Body of pancreas (tissue), 4 donors: Measurements from ENCODE around the gene HUNK.

Source experiments
- CTCF ChIP-seq, 7 experiments: fragments of 450-650 bp in 4 of 7; fragments of 200-600 bp in 3 of 7; sonication (generic) in 3 of 7; IDR thresholded peaks; one replicate each; pipeline ENCODE4 v1.5.1; 2016 to 2019; ENCODE audit warnings: antibody characterized with exemption in 7 of 7
- POLR2A ChIP-seq, 3 donors: fragments of 450-650 bp; IDR thresholded peaks; one replicate each; pipeline ENCODE4 v1.6.1; 2016; ENCODE audit warnings: antibody characterized with exemption in 3 of 3, mild to moderate bottlenecking in 2 of 3

- TF ChIP-seq CTCF (IDR thresholded peaks at IDR 0.05) (no peak), POLR2A (IDR thresholded peaks at IDR 0.05) (no peak)
These were observed 68.9 kb downstream of the HUNK start for GRCh38 chr21:31941694-31942093.
